MG63 (cell line): Measurements from ENCODE around the gene GRM7. TPM values are rescaled to one million over a fixed set of nuclear protein-coding genes. Genes with fewer than 3 reads are reported as not detected.

ENCODE experiments used
- DNase-seq: peaks from one replicate; pipeline ENCODE4 v3.0.0-alpha.2; 2020
- H3K27me3 ChIP-seq: fragments of 250-450 bp; sonication (Bioruptor Pico); 2 replicates; pipeline ENCODE4 v1.5.1; 2020; ENCODE audit warnings: mild to moderate bottlenecking, moderate library complexity
- H3K36me3 ChIP-seq: fragments of 250-450 bp; sonication (Bioruptor Pico); 2 replicates; pipeline ENCODE4 v1.5.1; 2020; ENCODE audit warnings: mild to moderate bottlenecking, moderate library complexity
- H3K4me3 ChIP-seq: fragments of 250-450 bp; sonication (Bioruptor Pico); 2 replicates; pipeline ENCODE4 v1.5.1; 2020; ENCODE audit warnings: mild to moderate bottlenecking, moderate library complexity
- H3K9me3 ChIP-seq: fragments of 250-450 bp; sonication (Bioruptor Pico); 2 replicates; pipeline ENCODE4 v1.5.1; 2020; ENCODE audit warnings: mild to moderate bottlenecking, moderate library complexity
- total RNA-seq: library from RNA; depleted of rRNA; stranded (reverse); fragments of >200 nt; shearing (Covaris generic); gene quantifications from 2 replicates; pipeline ENCODE4 v1.2.3, GENCODE V29; 2014; ENCODE audit warnings: low replicate concordance

Gene GRM7
- total RNA-seq, 1 experiment from 2014 or later, result not detected

DNA sequence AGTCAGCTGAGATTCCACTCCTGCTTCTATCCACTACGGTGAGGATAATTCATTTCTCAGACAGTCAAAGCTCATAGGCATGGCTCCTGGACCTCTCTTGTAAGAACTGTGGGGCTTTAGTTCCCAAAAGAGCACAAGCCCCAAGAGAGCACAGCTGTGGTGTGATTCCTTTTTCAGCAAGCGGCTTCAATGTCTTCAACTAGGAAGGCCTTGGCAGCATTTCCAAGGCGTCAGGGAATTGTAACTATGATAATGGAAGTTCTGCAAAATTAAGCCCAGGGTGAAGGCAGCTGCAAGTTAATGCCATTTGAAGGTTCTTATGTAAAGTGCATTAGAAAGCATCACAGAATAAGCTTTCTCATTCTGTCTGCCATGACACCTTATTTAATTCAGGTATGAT is 657.1 kb downstream of the GRM7 start:
- H3K4me3 ChIP-seq, result no peak overlapping the region
- no peak for DNase-seq
- H3K9me3 ChIP-seq, result no peaks in the 10 kb centered on the region
- no peaks in the 10 kb centered on the region for H3K27me3 ChIP-seq
- H3K36me3 ChIP-seq, result no peaks in the 10 kb centered on the region

GRCh38 chr3:7518456-7518855 is 657.5 kb downstream of the GRM7 start:
- H3K27me3 ChIP-seq, result no peaks in the 10 kb centered on the region
- no peak overlapping the region for H3K4me3 ChIP-seq
- H3K9me3 ChIP-seq, result no peaks in the 10 kb centered on the region
- DNase-seq, result no peak
- H3K36me3 ChIP-seq, result no peaks in the 10 kb centered on the region

DNA sequence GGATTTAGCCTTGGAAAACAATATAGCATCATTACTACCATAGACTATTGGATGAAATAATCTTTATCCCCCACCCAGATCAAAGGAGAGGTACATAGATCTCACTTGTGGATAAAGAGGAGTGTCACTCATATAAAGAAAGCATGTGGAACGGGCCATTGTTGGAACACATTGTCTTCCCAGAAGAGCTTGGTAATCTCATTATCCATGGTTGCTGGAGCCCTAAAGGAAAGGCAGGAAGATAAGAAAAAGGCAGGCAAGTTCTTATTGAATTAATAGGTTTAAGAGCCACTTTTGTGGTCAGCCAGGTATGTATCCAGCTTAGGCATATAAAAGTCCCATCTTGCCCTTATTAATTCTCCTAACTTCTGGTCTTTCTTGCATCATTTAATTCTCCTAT is 659.1 kb downstream of the GRM7 start:
- H3K4me3 ChIP-seq, result no peak overlapping the region
- H3K9me3 ChIP-seq, result no peaks in the 10 kb centered on the region
- DNase-seq, result no peak
- no peaks in the 10 kb centered on the region for H3K27me3 ChIP-seq
- H3K36me3 ChIP-seq, result no peaks in the 10 kb centered on the region

- no peaks in the 10 kb centered on the region for H3K36me3 ChIP-seq
- H3K9me3 ChIP-seq, result no peaks in the 10 kb centered on the region
- H3K27me3 ChIP-seq, result no peaks in the 10 kb centered on the region
- no peak for DNase-seq
- no peak overlapping the region for H3K4me3 ChIP-seq
Observed at GRCh38 chr3:7520593-7520992, 659.7 kb downstream of the GRM7 start.

GRCh38 chr3:7536510-7536909 is 675.6 kb downstream of the GRM7 start:
- Histone ChIP-seq H3K27me3 (no peaks in the 10 kb centered on the region), H3K36me3 (no peaks in the 10 kb centered on the region), H3K4me3 (no peak overlapping the region), H3K9me3 (no peaks in the 10 kb centered on the region)
- peak; percentile 7 for DNase-seq

- no peak for DNase-seq
- Histone ChIP-seq H3K36me3 (no peaks in the 10 kb centered on the region), H3K9me3 (no peaks in the 10 kb centered on the region), H3K4me3 (no peak overlapping the region), H3K27me3 (no peaks in the 10 kb centered on the region)
Observed at GRCh38 chr3:7536921-7537320, 676.0 kb downstream of the GRM7 start.

- H3K9me3 ChIP-seq, result no peaks in the 10 kb centered on the region
- DNase-seq, result no peak
- no peaks in the 10 kb centered on the region for H3K27me3 ChIP-seq
- H3K4me3 ChIP-seq, result no peak overlapping the region
- H3K36me3 ChIP-seq, result no peaks in the 10 kb centered on the region
Observed at GRCh38 chr3:7543294-7543880, 682.5 kb downstream of the GRM7 start.

- Histone ChIP-seq H3K36me3 (no peaks in the 10 kb centered on the region), H3K27me3 (no peaks in the 10 kb centered on the region), H3K9me3 (no peaks in the 10 kb centered on the region), H3K4me3 (no peak overlapping the region)
- no peak for DNase-seq
Observed at GRCh38 chr3:7545334-7545733, 684.4 kb downstream of the GRM7 start.

- Histone ChIP-seq H3K27me3 (no peaks in the 10 kb centered on the region), H3K36me3 (no peaks in the 10 kb centered on the region), H3K4me3 (no peak overlapping the region), H3K9me3 (no peaks in the 10 kb centered on the region)
- no peak for DNase-seq
Observed at GRCh38 chr3:7546253-7546652, 685.3 kb downstream of the GRM7 start.

DNA sequence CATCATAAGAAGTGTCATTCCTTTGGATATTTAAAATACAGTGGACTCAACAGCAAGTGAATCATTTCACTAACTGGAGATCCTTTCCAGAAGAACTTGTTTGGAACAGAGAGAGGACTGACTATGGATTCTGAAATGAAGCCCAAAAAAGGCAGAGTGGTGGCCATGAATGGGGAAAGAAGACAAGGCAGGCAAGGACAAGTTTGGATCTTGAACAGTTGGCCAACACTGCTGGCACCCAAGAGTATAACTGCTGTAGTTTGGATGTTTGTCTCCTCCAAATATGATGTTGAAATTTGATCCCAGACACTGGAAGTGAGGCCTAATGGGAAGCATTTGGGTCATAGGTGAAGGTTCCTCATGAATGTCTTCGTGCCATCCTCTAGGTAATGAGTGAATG is 686.9 kb downstream of the GRM7 start:
- H3K27me3 ChIP-seq, result no peaks in the 10 kb centered on the region
- H3K4me3 ChIP-seq, result no peak overlapping the region
- H3K36me3 ChIP-seq, result no peaks in the 10 kb centered on the region
- DNase-seq, result no peak
- H3K9me3 ChIP-seq, result no peaks in the 10 kb centered on the region

DNA sequence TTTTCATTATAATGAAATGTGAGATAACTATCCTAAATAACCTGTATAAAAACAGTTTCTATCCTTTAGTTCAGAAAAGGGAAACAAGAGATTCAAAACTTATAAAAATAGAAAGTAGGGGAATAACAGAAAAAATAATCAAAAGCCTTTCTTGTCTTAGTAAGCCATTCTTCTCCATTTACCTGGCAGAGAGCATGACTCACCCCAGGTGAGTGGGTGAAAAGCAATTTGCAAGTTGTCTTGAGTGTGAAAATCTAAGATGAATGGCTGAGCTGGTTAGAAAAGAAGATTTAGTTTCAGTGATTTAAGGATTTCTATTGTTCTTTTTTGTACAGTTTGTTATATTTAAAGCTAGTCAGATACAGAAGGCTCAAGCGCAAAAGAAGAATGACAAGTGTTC is 702.0 kb downstream of the GRM7 start:
- Histone ChIP-seq H3K36me3 (no peaks in the 10 kb centered on the region), H3K9me3 (no peaks in the 10 kb centered on the region), H3K4me3 (no peak overlapping the region), H3K27me3 (no peaks in the 10 kb centered on the region)
- no peak for DNase-seq

DNA sequence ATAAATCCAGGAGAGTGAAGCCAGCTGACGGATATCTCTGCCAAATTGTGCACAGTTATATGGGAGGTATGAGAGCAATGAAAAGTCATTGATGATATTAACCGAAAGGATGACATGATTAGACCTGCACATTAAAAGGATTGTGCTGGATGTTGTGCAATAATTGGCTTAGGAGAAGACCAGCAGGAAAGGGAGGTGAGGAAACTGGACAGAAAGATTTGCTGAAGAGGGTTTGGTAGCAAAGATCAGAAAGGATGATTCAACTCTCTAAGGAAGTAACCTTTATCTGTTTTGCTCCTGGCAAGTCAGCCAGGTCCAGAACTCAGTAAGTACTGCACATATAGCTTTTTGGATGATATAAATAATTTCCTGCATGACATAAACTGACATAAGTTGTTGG is 704.7 kb downstream of the GRM7 start:
- Histone ChIP-seq H3K27me3 (no peaks in the 10 kb centered on the region), H3K4me3 (no peak overlapping the region), H3K36me3 (no peaks in the 10 kb centered on the region), H3K9me3 (no peaks in the 10 kb centered on the region)
- no peak for DNase-seq

DNA sequence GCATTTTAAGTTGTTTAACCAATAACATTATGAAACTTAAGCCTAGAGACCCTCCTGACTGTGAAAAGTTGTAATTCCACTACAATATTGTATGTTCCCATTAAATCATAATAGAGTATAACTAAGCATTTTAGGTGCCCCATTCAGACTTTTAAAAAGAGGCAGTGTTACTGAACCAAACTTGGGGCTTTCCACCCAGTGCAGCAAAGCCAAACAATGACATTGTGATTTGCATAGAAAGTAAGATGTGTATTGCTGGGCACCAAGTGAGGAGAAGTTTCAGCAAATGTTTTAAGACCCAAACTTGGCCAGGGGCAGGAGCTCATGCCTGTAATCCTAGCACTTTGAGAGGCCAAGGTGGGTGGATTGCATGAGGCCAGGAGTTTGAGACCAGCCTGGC is 706.2 kb downstream of the GRM7 start:
- Histone ChIP-seq H3K27me3 (no peaks in the 10 kb centered on the region), H3K4me3 (no peak overlapping the region), H3K36me3 (no peaks in the 10 kb centered on the region), H3K9me3 (no peaks in the 10 kb centered on the region)
- no peak for DNase-seq

DNA sequence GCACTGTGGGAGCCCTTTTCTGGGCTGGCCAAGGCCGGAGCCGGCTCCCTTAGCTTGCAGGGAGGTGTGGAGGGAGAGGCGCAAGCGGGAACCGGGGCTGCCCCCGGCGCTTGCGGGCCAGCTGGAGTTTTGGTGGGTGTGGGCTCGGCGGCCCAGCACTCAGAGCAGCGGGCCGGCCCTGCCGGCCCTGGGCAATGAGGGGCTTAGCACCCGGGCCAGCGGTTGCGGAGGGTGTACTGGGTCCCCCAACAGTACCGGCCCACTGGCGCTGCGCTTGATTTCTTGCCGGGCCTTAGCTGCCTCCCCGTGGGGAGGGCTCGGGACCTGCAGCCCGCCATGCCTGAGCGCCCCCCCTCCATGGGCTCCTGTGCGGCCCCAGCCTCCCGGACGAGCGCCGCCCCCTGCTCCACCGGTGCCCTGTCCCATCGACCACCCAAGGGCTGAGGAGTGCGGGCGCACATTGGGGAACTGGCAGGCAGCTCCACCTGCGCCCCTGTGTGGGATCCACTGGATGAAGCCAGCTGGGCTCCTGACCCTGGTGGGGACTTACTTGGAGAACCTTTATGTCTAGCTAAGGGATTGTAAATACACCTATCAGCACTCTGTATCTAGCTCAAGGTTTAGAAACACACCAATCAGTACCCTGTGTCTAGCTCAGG is 707.7 kb downstream of the GRM7 start:
- no peaks in the 10 kb centered on the region for H3K27me3 ChIP-seq
- no peaks in the 10 kb centered on the region for H3K36me3 ChIP-seq
- no peaks in the 10 kb centered on the region for H3K9me3 ChIP-seq
- H3K4me3 ChIP-seq, result no peak overlapping the region
- DNase-seq, result no peak

DNA sequence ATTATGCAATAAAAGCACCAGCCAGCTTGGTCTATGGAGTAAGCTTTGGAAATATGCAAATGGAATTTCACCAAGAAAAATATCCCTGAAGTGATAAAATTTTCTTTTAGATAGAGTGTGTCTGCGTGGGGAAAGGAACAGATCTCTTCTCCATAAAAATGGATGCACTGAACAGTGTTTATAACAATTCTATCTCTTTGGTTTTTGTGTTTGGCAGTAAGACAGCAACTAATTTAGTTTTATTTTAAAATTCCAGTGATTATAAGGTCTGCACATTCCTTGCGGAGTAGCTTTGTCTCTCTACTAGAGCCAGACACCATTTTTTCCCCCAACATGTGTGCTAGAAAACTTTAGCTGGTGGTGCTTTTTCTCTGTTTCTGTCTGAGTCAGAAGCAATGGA is 712.4 kb downstream of the GRM7 start:
- Histone ChIP-seq H3K36me3 (no peaks in the 10 kb centered on the region), H3K27me3 (no peaks in the 10 kb centered on the region), H3K4me3 (no peak overlapping the region), H3K9me3 (no peaks in the 10 kb centered on the region)
- no peak for DNase-seq

- Histone ChIP-seq H3K4me3 (no peak overlapping the region), H3K27me3 (no peaks in the 10 kb centered on the region), H3K36me3 (no peaks in the 10 kb centered on the region), H3K9me3 (no peaks in the 10 kb centered on the region)
- DNase-seq, result no peak
Observed at GRCh38 chr3:7574435-7574834, 713.5 kb downstream of the GRM7 start.

- DNase-seq, result no peak
- Histone ChIP-seq H3K36me3 (no peaks in the 10 kb centered on the region), H3K27me3 (no peaks in the 10 kb centered on the region), H3K9me3 (no peaks in the 10 kb centered on the region), H3K4me3 (no peak overlapping the region)
Observed at GRCh38 chr3:7576071-7576470, 715.2 kb downstream of the GRM7 start.

GRCh38 chr3:7576506-7576905 is 715.6 kb downstream of the GRM7 start:
- Histone ChIP-seq H3K4me3 (no peak overlapping the region), H3K27me3 (no peaks in the 10 kb centered on the region)

More at GRCh38 chr3:7576506-7576905, 715.6 kb downstream of the GRM7 start:
- no peak for DNase-seq
- Histone ChIP-seq H3K9me3 (no peaks in the 10 kb centered on the region), H3K36me3 (no peaks in the 10 kb centered on the region)
